K562 (cell line): ENCODE measurements around the gene HDGFL1. TPM values are rescaled to one million over a fixed set of nuclear protein-coding genes. Genes with fewer than 3 reads are reported as not detected.

ENCODE experiments used
- ATAC-seq: fragments of 200-7000 bp; cut with Tn5 transposase; 3 replicates; pipeline ENCODE4 v1.9.1; 2020; ENCODE audit warnings: moderate library complexity
- BruUV-seq: library from RNA; stranded (reverse); fragments of 400-500 nt; replicated peaks from 2 replicates; lab custom pipeline; 2021; lab: Mats Ljungman, UMichigan
- CTCF ChIA-PET: fragments of 300-600 bp; formaldehyde crosslinking; extraction: SDS; loops from one replicate; lab custom pipeline; 2021; ENCODE audit warnings: low intra/inter-chr PET ratio; lab: Yijun Ruan, JAX
- POLR2A ChIA-PET: fragments of 300-600, 350-650 bp; sonication (Branson Sonifier 250); formaldehyde crosslinking; extraction: SDS; loops from one replicate; lab custom pipeline; 2021; ENCODE audit warnings: antibody characterized with exemption, inconsistent platforms; lab: Yijun Ruan, JAX
- DNase-seq, 4 experiments: peaks; one replicate each; pipeline versions ENCODE4 v3.0.0 to v3.0.0-alpha.2; 2011 to 2018; ENCODE audit warnings: low spot score in 3 of 4, mixed read lengths in 3 of 4; ENCODE audit errors: extremely low read depth in 1 of 4
- FAIRE-seq: peaks from 2 replicates; lab custom pipeline; 2011; peaks lifted over from hg19 to GRCh38; lab: Jason Lieb, UNC
- H2AFZ ChIP-seq: 2 replicates; pipeline ENCODE4 v1.6.0; 2011; ENCODE audit warnings: low read depth, low read length, control low read depth, inconsistent platforms
- H3K27ac ChIP-seq: fragments of 200-600 bp; 3 replicates; pipeline ENCODE4 v1.8.0; 2011; ENCODE audit warnings: low read depth, mild to moderate bottlenecking, control low read depth, inconsistent platforms, low read length, moderate library complexity, mixed read lengths; ENCODE audit errors: extremely low read depth
- H3K27me3 ChIP-seq, 2 experiments: fragments of 300-600 bp in 1 of 2; 2 replicates in 1 of 2; 3 replicates in 1 of 2; pipeline versions ENCODE4 v1.6.0 to v1.8.0; 2011; ENCODE audit warnings: inconsistent platforms in 2 of 2, low read length in 2 of 2, mild to moderate bottlenecking in 1 of 2, mixed read lengths in 1 of 2, moderate library complexity in 1 of 2; ENCODE audit not compliant: control insufficient read depth in 2 of 2, insufficient read depth in 2 of 2
- H3K36me3 ChIP-seq: fragments of 300-600 bp; 3 replicates; pipeline ENCODE4 v1.8.0; 2011; ENCODE audit warnings: mild to moderate bottlenecking, low read length, inconsistent platforms; ENCODE audit not compliant: control insufficient read depth, insufficient read depth
- H3K4me1 ChIP-seq, 2 experiments: fragments of 200-600 bp in 1 of 2; replicated peaks in 1 of 2; 2 replicates in 1 of 2; 3 replicates in 1 of 2; pipeline versions ENCODE4 v1.5.1 to v1.8.0; 2011; ENCODE audit warnings: inconsistent platforms in 2 of 2, low read length in 2 of 2, mild to moderate bottlenecking in 1 of 2, mixed read lengths in 1 of 2, moderate library complexity in 1 of 2; ENCODE audit not compliant: control insufficient read depth in 2 of 2, insufficient read depth in 2 of 2
- H3K4me2 ChIP-seq: 2 replicates; pipeline ENCODE4 v1.6.1; 2011; ENCODE audit warnings: low read length, control low read depth, inconsistent platforms, mixed read lengths; ENCODE audit not compliant: insufficient read depth
- H3K4me3 ChIP-seq: fragments of 200-600 bp; sonication (generic), shearing (Covaris generic); 2 replicates; pipeline ENCODE4 v1.5.1; 2016; ENCODE audit warnings: control low read depth, inconsistent platforms
- H3K79me2 ChIP-seq: fragments of 200-600 bp; 3 replicates; pipeline ENCODE4 v1.8.0; 2011; ENCODE audit warnings: low read length, inconsistent platforms; ENCODE audit not compliant: control insufficient read depth, insufficient read depth
- H3K9ac ChIP-seq, 2 experiments: 2 replicates each; pipeline versions ENCODE4 v1.6.0 to v1.6.1; 2011; ENCODE audit warnings: low read depth in 2 of 2, low read length in 2 of 2, control low read depth in 1 of 2, inconsistent platforms in 1 of 2, mild to moderate bottlenecking in 1 of 2, mixed read lengths in 1 of 2; ENCODE audit not compliant: insufficient read depth in 1 of 2
- H3K9me1 ChIP-seq: one replicate; pipeline ENCODE4 v1.6.0; 2011; ENCODE audit warnings: inconsistent platforms, mild to moderate bottlenecking, low read length, moderate library complexity; ENCODE audit not compliant: control insufficient read depth, insufficient read depth
- H3K9me3 ChIP-seq: replicated peaks from 2 replicates; pipeline ENCODE4 v1.5.1; 2011; ENCODE audit warnings: low read depth, low read length, inconsistent platforms; ENCODE audit not compliant: control insufficient read depth, insufficient read depth
- H4K20me1 ChIP-seq: replicated peaks from 2 replicates; pipeline ENCODE4 v1.6.1; 2011; ENCODE audit warnings: low read length, inconsistent platforms, mixed read lengths; ENCODE audit not compliant: control insufficient read depth, insufficient read depth
- CHD1 ChIP-seq: fragments of 200-600 bp; sonication (generic); IDR thresholded peaks from one replicate; pipeline ENCODE4 v1.6.1; 2012; ENCODE audit warnings: mild to moderate bottlenecking, moderate library complexity, low read length, inconsistent platforms
- FOSL1 ChIP-seq: fragments of 200-800 bp; sonication (Bioruptor generic); conservative IDR thresholded peaks from 2 replicates; pipeline ENCODE4 v1.6.1; 2016; ENCODE audit warnings: missing genetic modification characterization, missing compliant biosample characterization
- HMBOX1 ChIP-seq: sonication (generic); IDR thresholded peaks from 2 replicates; pipeline ENCODE4 v1.6.1; 2016
- IRF1 ChIP-seq: sonication (generic); formaldehyde crosslinking; IDR thresholded peaks from 2 replicates; pipeline ENCODE4 v1.8.0; 2022; ENCODE audit warnings: missing genetic modification reagents, mild to moderate bottlenecking, borderline replicate concordance
- MCM5 ChIP-seq: fragments of 450-650 bp; IDR thresholded peaks from 2 replicates; pipeline ENCODE4 v1.6.1; 2016; ENCODE audit warnings: low read depth
- MTA3 ChIP-seq: fragments of 450-650 bp; formaldehyde crosslinking; IDR thresholded peaks from 2 replicates; pipeline ENCODE4 v1.6.1; 2017; ENCODE audit warnings: mild to moderate bottlenecking, borderline replicate concordance
- NR2C1 ChIP-seq, 2 experiments: fragments of 450-650 bp; IDR thresholded peaks; 2 replicates each; pipeline ENCODE4 v1.6.1; 2017; ENCODE audit warnings: mild to moderate bottlenecking in 2 of 2, antibody characterized with exemption in 1 of 2, inconsistent platforms in 1 of 2, missing compliant biosample characterization in 1 of 2, missing genetic modification characterization in 1 of 2
- NR3C1 ChIP-seq: sonication (generic); formaldehyde crosslinking; IDR thresholded peaks from 2 replicates; pipeline ENCODE4 v1.8.1; 2022; ENCODE audit warnings: missing genetic modification reagents
- PHB ChIP-seq: fragments of 250-450 bp; sonication (Bioruptor Pico); IDR thresholded peaks from 2 replicates; pipeline ENCODE4 v1.5.0; 2021
- SNAPC5 ChIP-seq: fragments of 250-450 bp; sonication (Bioruptor Pico); IDR thresholded peaks from 2 replicates; pipeline ENCODE4 v1.8.0; 2021; ENCODE audit warnings: moderate library complexity, mild to moderate bottlenecking, inconsistent platforms
- SRSF7 ChIP-seq: fragments of 200-400 bp; formaldehyde crosslinking; optimal IDR thresholded peaks from 2 replicates; pipeline ENCODE3; 2017; ENCODE audit warnings: mild to moderate bottlenecking, low read depth, low read length
- TAF1 ChIP-seq: IDR thresholded peaks from 2 replicates; pipeline ENCODE4 v1.6.1; 2011; ENCODE audit warnings: mild to moderate bottlenecking, low read length, moderate library complexity; ENCODE audit not compliant: insufficient read depth, control insufficient read depth, severe bottlenecking; ENCODE audit errors: extremely low read depth
- TGIF2 ChIP-seq: sonication (generic); formaldehyde crosslinking; IDR thresholded peaks from 2 replicates; pipeline ENCODE4 v1.8.1; 2022; ENCODE audit warnings: mild to moderate bottlenecking, missing genetic modification reagents, moderate library complexity
- ZKSCAN3 ChIP-seq: fragments of 250-450 bp; sonication (Bioruptor Pico); IDR thresholded peaks from 2 replicates; pipeline ENCODE4 v1.4.0; 2020
- ZNF143 ChIP-seq: sonication (generic); formaldehyde crosslinking; IDR thresholded peaks from 2 replicates; pipeline ENCODE4 v1.9.0; 2022; ENCODE audit warnings: mild to moderate bottlenecking, missing genetic modification reagents
- ZNF518B ChIP-seq: fragments of 250-450 bp; sonication (Bioruptor Pico); IDR thresholded peaks from 2 replicates; pipeline ENCODE4 v1.5.0; 2021; ENCODE audit warnings: mild to moderate bottlenecking, moderate library complexity
- in situ Hi-C: fragments of 300-500 bp; cut with MboI; formaldehyde crosslinking; loops from 4 replicates; pipeline ENCODE4 v1.15.0; 2018; ENCODE audit warnings: inconsistent platforms, mixed read lengths
- intact Hi-C: fragments of 100-400 bp; cut with micrococcal nuclease; formaldehyde crosslinking; loops from 2 replicates; pipeline ENCODE4 v1.14.2; 2022
- polyA plus RNA-seq, 8 experiments: library from polyadenylated mRNA; depleted of rRNA in 4 of 8; stranded (reverse) in 5 of 8; unstranded in 3 of 8; fragments of >200 nt; fragmentation: Nextera tagmentation in 2 of 8; fragmentation: Illumina TruSeq in 1 of 8; extraction: Ambion mirVana in 2 of 8; extraction: Trizol in 1 of 8; gene quantifications; 2 replicates each; pipeline versions ENCODE4 v1.2.1 to v1.2.3, GENCODE V29; 2011 to 2014; ENCODE audit warnings: inconsistent platforms in 1 of 8, missing spikeins in 1 of 8
- total RNA-seq, 7 experiments: library from RNA; depleted of rRNA in 6 of 7; stranded (reverse); fragments of >200 nt in 6 of 7; fragmentation: Illumina TruSeq in 2 of 7; extraction: Trizol in 2 of 7; gene quantifications; 2 replicates each; pipeline versions ENCODE4 v1.2.1 to v1.2.3, GENCODE V29; 2011 to 2021; ENCODE audit warnings: low replicate concordance in 1 of 7
- TF ChIP-seq, protein P1 (sequence below): fragments of 250-450 bp; sonication (Bioruptor Pico); IDR thresholded peaks from 2 replicates; pipeline ENCODE4 v1.5.0; 2020; ENCODE audit warnings: mild to moderate bottlenecking, borderline replicate concordance

HDGFL1 gene
- total and polyA plus RNA-seq, 9 of the 15 experiments (the other 6 are each of a cell fraction or from before 2014, with no cell fraction given) = 0.04 to 0.64 (median 0.28) TPM

DNA sequence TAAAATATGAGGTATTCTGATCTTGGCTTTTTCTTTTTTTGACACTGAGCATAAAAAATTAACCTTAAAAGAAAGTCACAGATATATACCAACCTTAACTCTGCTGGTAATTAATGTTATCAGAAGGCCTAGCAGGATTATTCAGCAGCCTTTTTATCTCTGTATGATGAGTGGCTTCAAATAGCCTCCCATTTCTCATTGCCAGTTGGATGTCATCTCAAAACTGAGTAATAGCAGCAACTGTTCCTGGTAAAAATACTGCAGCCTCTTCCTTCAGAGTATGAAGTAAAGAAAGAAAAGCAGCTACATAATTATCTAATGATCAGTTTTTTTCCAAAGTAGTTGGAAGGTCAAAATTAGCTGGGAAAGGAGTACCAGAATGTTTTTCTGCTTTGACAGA, 24.9 kb upstream of the HDGFL1 start:
- in situ Hi-C loops = no loop called here
- intact Hi-C loops = no loop called here
- CTCF ChIA-PET = no interaction called here
- no peak for TF ChIP-seq MTA3
- no peak for TF ChIP-seq HMBOX1
- TF ChIP-seq CHD1 = no peak
- no peak for TF ChIP-seq TGIF2
- no peak for TF ChIP-seq ZKSCAN3 (CRISPR knock-in tag)
- TF ChIP-seq SNAPC5 (CRISPR knock-in tag) = no peak
- no peak for TF ChIP-seq TAF1
- TF ChIP-seq ZNF518B (CRISPR knock-in tag) = no peak
- no peak for TF ChIP-seq FOSL1
- TF ChIP-seq NR2C1 (IDR thresholded peaks at IDR 0.05) = no peak
- TF ChIP-seq NR2C1 (tag; IDR thresholded peaks at IDR 0.05) = no peak
- no peak for TF ChIP-seq MCM5
- no peak for TF ChIP-seq NR3C1 (CRISPR knock-in tag)
- no peak for TF ChIP-seq IRF1 (CRISPR knock-in tag)
- no peak for TF ChIP-seq SRSF7
- TF ChIP-seq ZNF143 = no peak
- TF ChIP-seq, protein P1, sequence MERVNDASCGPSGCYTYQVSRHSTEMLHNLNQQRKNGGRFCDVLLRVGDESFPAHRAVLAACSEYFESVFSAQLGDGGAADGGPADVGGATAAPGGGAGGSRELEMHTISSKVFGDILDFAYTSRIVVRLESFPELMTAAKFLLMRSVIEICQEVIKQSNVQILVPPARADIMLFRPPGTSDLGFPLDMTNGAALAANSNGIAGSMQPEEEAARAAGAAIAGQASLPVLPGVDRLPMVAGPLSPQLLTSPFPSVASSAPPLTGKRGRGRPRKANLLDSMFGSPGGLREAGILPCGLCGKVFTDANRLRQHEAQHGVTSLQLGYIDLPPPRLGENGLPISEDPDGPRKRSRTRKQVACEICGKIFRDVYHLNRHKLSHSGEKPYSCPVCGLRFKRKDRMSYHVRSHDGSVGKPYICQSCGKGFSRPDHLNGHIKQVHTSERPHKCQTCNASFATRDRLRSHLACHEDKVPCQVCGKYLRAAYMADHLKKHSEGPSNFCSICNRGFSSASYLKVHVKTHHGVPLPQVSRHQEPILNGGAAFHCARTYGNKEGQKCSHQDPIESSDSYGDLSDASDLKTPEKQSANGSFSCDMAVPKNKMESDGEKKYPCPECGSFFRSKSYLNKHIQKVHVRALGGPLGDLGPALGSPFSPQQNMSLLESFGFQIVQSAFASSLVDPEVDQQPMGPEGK = no peak
- no peak for TF ChIP-seq PHB (CRISPR knock-in tag)

More for the DNA sequence above, 24.9 kb upstream of the HDGFL1 start:
- Histone ChIP-seq H4K20me1 (no peaks in the 10 kb centered on the region), H3K4me2 (no peak overlapping the region), H3K9ac (no peak overlapping the region), H3K79me2 (no peaks in the 10 kb centered on the region), H2AFZ (no peak overlapping the region), H3K27me3 (no peaks in the 10 kb centered on the region), H3K36me3 (no peaks in the 10 kb centered on the region), H3K4me1 (no peaks in the 10 kb centered on the region), H3K27ac (no peak overlapping the region), H3K9me3 (no peaks in the 10 kb centered on the region), H3K9me1 (no peaks in the 10 kb centered on the region), H3K4me3 (no peak overlapping the region)
- FAIRE-seq = no peak
- DNase-seq = no peak
- BruUV-seq = no TSS peak
- no peak for ATAC-seq
- POLR2A ChIA-PET = no interaction called here
